ENCODE results near the gene IDE.

IDE gene

GRCh38 chr10:92523639-92524038 is 50.3 kb downstream of the IDE start:
- Histone ChIP-seq H3K9me3 (ENCODE audit: control insufficient read depth, insufficient read depth, low read length) (no peaks in the 10 kb centered on the region), H3K4me3 (ENCODE audit: low read depth, low read length) (no peak overlapping the region), H3K36me3 (ENCODE audit: control insufficient read depth, insufficient read depth, low read length) (no peaks in the 10 kb centered on the region), H3K4me1 (ENCODE audit: control insufficient read depth, insufficient read depth, low read length) (no peaks in the 10 kb centered on the region), H3K9ac (ENCODE audit: low read depth, low read length) (no peak overlapping the region), H3K27me3 (ENCODE audit: control insufficient read depth, insufficient read depth, low read length) (no peaks in the 10 kb centered on the region)

- Histone ChIP-seq H3K27me3 (ENCODE audit: control insufficient read depth, insufficient read depth, low read length) (no peaks in the 10 kb centered on the region), H3K36me3 (ENCODE audit: control insufficient read depth, insufficient read depth, low read length) (no peaks in the 10 kb centered on the region), H3K4me3 (ENCODE audit: low read depth, low read length) (no peak overlapping the region), H3K9me3 (ENCODE audit: control insufficient read depth, insufficient read depth, low read length) (no peaks in the 10 kb centered on the region), H3K4me1 (ENCODE audit: control insufficient read depth, insufficient read depth, low read length) (no peaks in the 10 kb centered on the region), H3K9ac (ENCODE audit: low read depth, low read length) (no peak overlapping the region)
These were observed 56.7 kb downstream of the IDE start for GRCh38 chr10:92517034-92517655.

DNA sequence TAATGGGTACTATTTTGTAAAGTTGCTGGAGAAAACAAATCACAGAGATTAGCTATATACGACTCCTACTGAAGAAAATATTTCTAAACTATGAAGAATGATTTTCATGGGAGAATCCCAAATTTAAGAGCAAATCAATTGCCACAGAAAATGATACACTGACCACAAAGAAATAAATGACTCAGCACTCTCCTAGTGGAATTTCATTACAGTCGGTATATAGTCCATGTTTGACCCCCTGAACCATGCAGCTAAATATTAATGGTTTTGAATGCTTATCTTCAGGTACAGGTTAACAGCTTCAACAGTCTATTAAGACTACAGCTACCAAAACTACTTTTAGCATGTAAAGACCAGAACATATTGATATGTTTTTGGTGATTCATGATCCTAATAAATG is 65.0 kb downstream of the IDE start:
- no peak overlapping the region for H3K9ac ChIP-seq (ENCODE audit: low read depth, low read length)
- no peaks in the 10 kb centered on the region for H3K27me3 ChIP-seq (ENCODE audit: control insufficient read depth, insufficient read depth, low read length)
- H3K9me3 ChIP-seq (ENCODE audit: control insufficient read depth, insufficient read depth, low read length), result no peaks in the 10 kb centered on the region
- H3K4me3 ChIP-seq (ENCODE audit: low read depth, low read length), result no peak overlapping the region
- H3K36me3 ChIP-seq (ENCODE audit: control insufficient read depth, insufficient read depth, low read length), result peaks cover 5% of the 10 kb centered on the region
- no peaks in the 10 kb centered on the region for H3K4me1 ChIP-seq (ENCODE audit: control insufficient read depth, insufficient read depth, low read length)

GRCh38 chr10:92506336-92506735 is 67.6 kb downstream of the IDE start:
- Histone ChIP-seq H3K27me3 (ENCODE audit: control insufficient read depth, insufficient read depth, low read length) (no peaks in the 10 kb centered on the region), H3K36me3 (ENCODE audit: control insufficient read depth, insufficient read depth, low read length) (peaks cover 5% of the 10 kb centered on the region), H3K4me3 (ENCODE audit: low read depth, low read length) (no peak overlapping the region), H3K9me3 (ENCODE audit: control insufficient read depth, insufficient read depth, low read length) (no peaks in the 10 kb centered on the region), H3K4me1 (ENCODE audit: control insufficient read depth, insufficient read depth, low read length) (no peaks in the 10 kb centered on the region), H3K9ac (ENCODE audit: low read depth, low read length) (no peak overlapping the region)

GRCh38 chr10:92505044-92505443 is 68.8 kb downstream of the IDE start:
- Histone ChIP-seq H3K36me3 (ENCODE audit: control insufficient read depth, insufficient read depth, low read length) (peaks cover 5% of the 10 kb centered on the region), H3K27me3 (ENCODE audit: control insufficient read depth, insufficient read depth, low read length) (no peaks in the 10 kb centered on the region), H3K4me1 (ENCODE audit: control insufficient read depth, insufficient read depth, low read length) (no peaks in the 10 kb centered on the region), H3K9ac (ENCODE audit: low read depth, low read length) (no peak overlapping the region), H3K9me3 (ENCODE audit: control insufficient read depth, insufficient read depth, low read length) (no peaks in the 10 kb centered on the region), H3K4me3 (ENCODE audit: low read depth, low read length) (no peak overlapping the region)

DNA sequence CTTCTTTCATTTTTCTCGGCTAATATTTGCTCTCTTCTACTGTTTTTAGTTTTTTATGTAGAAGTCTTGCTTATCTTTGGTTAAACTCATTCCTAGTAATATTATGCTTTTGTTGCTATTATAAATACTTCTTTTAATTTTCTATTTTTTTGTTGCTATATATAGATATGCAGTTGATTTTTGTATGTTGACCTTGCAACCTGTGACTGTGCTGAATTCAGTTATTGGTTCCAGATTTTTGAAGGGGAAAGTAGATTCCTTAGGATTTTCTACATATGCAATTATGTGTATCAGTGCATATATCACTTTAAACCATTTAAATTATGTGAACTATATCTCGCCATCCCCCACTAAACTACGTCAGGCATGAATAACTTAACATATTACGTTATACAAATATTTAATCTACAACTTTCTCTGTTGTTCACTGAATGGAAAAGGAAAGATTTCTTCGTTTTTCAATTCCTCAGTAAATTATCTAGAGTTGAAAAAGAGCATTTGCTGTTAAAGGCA is 71.5 kb downstream of the IDE start:
- no peaks in the 10 kb centered on the region for H3K4me1 ChIP-seq (ENCODE audit: control insufficient read depth, insufficient read depth, low read length)
- H3K36me3 ChIP-seq (ENCODE audit: control insufficient read depth, insufficient read depth, low read length), result no peaks in the 10 kb centered on the region
- no peaks in the 10 kb centered on the region for H3K9me3 ChIP-seq (ENCODE audit: control insufficient read depth, insufficient read depth, low read length)
- H3K27me3 ChIP-seq (ENCODE audit: control insufficient read depth, insufficient read depth, low read length), result no peaks in the 10 kb centered on the region
- H3K4me3 ChIP-seq (ENCODE audit: low read depth, low read length), result no peak overlapping the region
- H3K9ac ChIP-seq (ENCODE audit: low read depth, low read length), result no peak overlapping the region

- no peak overlapping the region for H3K9ac ChIP-seq (ENCODE audit: low read depth, low read length)
- no peaks in the 10 kb centered on the region for H3K27me3 ChIP-seq (ENCODE audit: control insufficient read depth, insufficient read depth, low read length)
- H3K36me3 ChIP-seq (ENCODE audit: control insufficient read depth, insufficient read depth, low read length), result peaks cover 12% of the 10 kb centered on the region
- H3K9me3 ChIP-seq (ENCODE audit: control insufficient read depth, insufficient read depth, low read length), result no peaks in the 10 kb centered on the region
- H3K4me3 ChIP-seq (ENCODE audit: low read depth, low read length), result no peak overlapping the region
- no peaks in the 10 kb centered on the region for H3K4me1 ChIP-seq (ENCODE audit: control insufficient read depth, insufficient read depth, low read length)
These were observed 80.5 kb downstream of the IDE start for GRCh38 chr10:92493362-92493761.

- Histone ChIP-seq H3K27me3 (ENCODE audit: control insufficient read depth, insufficient read depth, low read length) (no peaks in the 10 kb centered on the region), H3K9ac (ENCODE audit: low read depth, low read length) (no peak overlapping the region), H3K9me3 (ENCODE audit: control insufficient read depth, insufficient read depth, low read length) (no peaks in the 10 kb centered on the region), H3K4me1 (ENCODE audit: control insufficient read depth, insufficient read depth, low read length) (no peaks in the 10 kb centered on the region), H3K36me3 (ENCODE audit: control insufficient read depth, insufficient read depth, low read length) (peaks cover 12% of the 10 kb centered on the region), H3K4me3 (ENCODE audit: low read depth, low read length) (no peak overlapping the region)
These were observed 81.1 kb downstream of the IDE start for GRCh38 chr10:92492748-92493240.

DNA sequence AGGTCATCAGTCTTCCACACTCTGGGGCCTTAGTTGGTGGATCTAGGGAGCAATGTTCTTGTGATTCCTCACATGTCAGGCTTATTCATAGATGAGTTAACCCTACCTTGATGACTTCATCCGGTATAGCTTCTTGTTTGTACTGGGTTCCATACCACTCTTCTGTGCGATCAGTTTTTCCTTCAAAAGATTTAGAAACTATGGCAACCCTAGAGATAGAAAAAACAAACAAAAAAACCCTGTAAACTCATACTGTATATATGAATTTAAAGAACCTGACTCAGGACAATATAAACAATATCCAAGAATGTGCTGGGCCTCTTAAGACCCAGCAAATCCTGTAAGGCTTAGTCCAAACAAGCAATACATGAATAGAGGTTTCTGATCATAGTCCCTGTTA is 83.5 kb downstream of the IDE start:
- H3K4me1 ChIP-seq (ENCODE audit: control insufficient read depth, insufficient read depth, low read length), result no peaks in the 10 kb centered on the region
- H3K4me3 ChIP-seq (ENCODE audit: low read depth, low read length), result no peak overlapping the region
- H3K27me3 ChIP-seq (ENCODE audit: control insufficient read depth, insufficient read depth, low read length), result no peaks in the 10 kb centered on the region
- no peak overlapping the region for H3K9ac ChIP-seq (ENCODE audit: low read depth, low read length)
- peaks cover 16% of the 10 kb centered on the region for H3K36me3 ChIP-seq (ENCODE audit: control insufficient read depth, insufficient read depth, low read length)
- no peaks in the 10 kb centered on the region for H3K9me3 ChIP-seq (ENCODE audit: control insufficient read depth, insufficient read depth, low read length)

- no peaks in the 10 kb centered on the region for H3K9me3 ChIP-seq (ENCODE audit: control insufficient read depth, insufficient read depth, low read length)
- H3K36me3 ChIP-seq (ENCODE audit: control insufficient read depth, insufficient read depth, low read length), result peaks cover 20% of the 10 kb centered on the region
- H3K4me3 ChIP-seq (ENCODE audit: low read depth, low read length), result no peak overlapping the region
- H3K4me1 ChIP-seq (ENCODE audit: control insufficient read depth, insufficient read depth, low read length), result no peaks in the 10 kb centered on the region
- no peak overlapping the region for H3K9ac ChIP-seq (ENCODE audit: low read depth, low read length)
- no peaks in the 10 kb centered on the region for H3K27me3 ChIP-seq (ENCODE audit: control insufficient read depth, insufficient read depth, low read length)
These were observed 87.3 kb downstream of the IDE start for GRCh38 chr10:92486637-92487036.

GRCh38 chr10:92483539-92483938 is 90.4 kb downstream of the IDE start:
- no peaks in the 10 kb centered on the region for H3K4me1 ChIP-seq (ENCODE audit: control insufficient read depth, insufficient read depth, low read length)
- H3K9ac ChIP-seq (ENCODE audit: low read depth, low read length), result no peak overlapping the region
- no peak overlapping the region for H3K4me3 ChIP-seq (ENCODE audit: low read depth, low read length)
- H3K9me3 ChIP-seq (ENCODE audit: control insufficient read depth, insufficient read depth, low read length), result no peaks in the 10 kb centered on the region
- H3K27me3 ChIP-seq (ENCODE audit: control insufficient read depth, insufficient read depth, low read length), result no peaks in the 10 kb centered on the region
- H3K36me3 ChIP-seq (ENCODE audit: control insufficient read depth, insufficient read depth, low read length), result peaks cover 8% of the 10 kb centered on the region

GRCh38 chr10:92480413-92480812 is 93.5 kb downstream of the IDE start:
- Histone ChIP-seq H3K4me3 (ENCODE audit: low read depth, low read length) (no peak overlapping the region), H3K9ac (ENCODE audit: low read depth, low read length) (no peak overlapping the region), H3K27me3 (ENCODE audit: control insufficient read depth, insufficient read depth, low read length) (no peaks in the 10 kb centered on the region), H3K9me3 (ENCODE audit: control insufficient read depth, insufficient read depth, low read length) (no peaks in the 10 kb centered on the region), H3K4me1 (ENCODE audit: control insufficient read depth, insufficient read depth, low read length) (no peaks in the 10 kb centered on the region), H3K36me3 (ENCODE audit: control insufficient read depth, insufficient read depth, low read length) (peaks cover 4% of the 10 kb centered on the region)

Data from iPS-15b (cell line).